Left lung (tissue), 10 donors: Measurements from ENCODE around the gene MICAL2. TPM values are rescaled to one million over a fixed set of nuclear protein-coding genes. Genes with fewer than 3 reads are reported as not detected.
A peak's percentile ranks its signal among the peaks of the same experiment; 100 is the strongest.

Experiments
- ATAC-seq: fragments of 200-7000 bp; cut with Tn5 transposase; one replicate; pipeline ENCODE4 v1.9.1; 2020; ENCODE audit warnings: moderate library complexity
- DNase-seq, 4 donors: peaks; one replicate each; pipeline ENCODE4 v3.0.0-alpha.2; 2013 to 2020
- H3K27ac ChIP-seq, 2 donors: fragments of 200-600 bp; sonication (generic) in 1 of 2; one replicate each; pipeline versions ENCODE4 v1.5.0 to v1.8.0; 2020 to 2021
- H3K27me3 ChIP-seq, 2 donors: fragments of 200-600 bp; sonication (generic) in 1 of 2; one replicate each; pipeline versions ENCODE4 v1.5.0 to v1.8.0; 2020 to 2021
- H3K36me3 ChIP-seq, 2 donors: fragments of 200-600 bp; sonication (generic) in 1 of 2; one replicate each; pipeline versions ENCODE4 v1.5.0 to v1.8.0; 2020 to 2021
- H3K4me1 ChIP-seq, 2 donors: fragments of 200-600 bp; one replicate each; pipeline ENCODE4 v1.8.0; 2021
- H3K4me3 ChIP-seq, 2 donors: fragments of 200-600 bp; sonication (generic) in 1 of 2; one replicate each; pipeline versions ENCODE4 v1.5.0 to v1.8.0; 2020 to 2021; ENCODE audit warnings: mild to moderate bottlenecking in 1 of 2
- H3K9me3 ChIP-seq, 2 donors: fragments of 200-600 bp; sonication (generic) in 1 of 2; one replicate each; pipeline versions ENCODE4 v1.5.0 to v1.8.0; 2020 to 2021
- CTCF ChIP-seq, 2 donors: fragments of 200-600 bp; sonication (generic) in 1 of 2; IDR thresholded peaks; one replicate each; pipeline versions ENCODE4 v1.5.0 to v1.8.0; 2021; ENCODE audit warnings: antibody characterized with exemption in 2 of 2
- intact Hi-C, 2 donors: fragments of 100-400 bp; cut with DNase I; formaldehyde crosslinking; loops; one replicate each; pipeline versions ENCODE4 v1.11.2 to v1.14.2; 2022
- polyA plus RNA-seq, 6 donors: library from polyadenylated mRNA; unstranded; fragments of 120-200 nt; gene quantifications; one replicate each; pipeline ENCODE4 v1.2.1, GENCODE V29; 2013; ENCODE audit not compliant: insufficient read length in 6 of 6
- total RNA-seq, 2 donors: library from RNA; stranded (reverse); fragmentation: NEBNext Ultra II Directional; extraction: Animal tissue kit (Norgen Biotek cat#: 25700); gene quantifications; one replicate each; pipeline ENCODE4 v1.2.1, GENCODE V29; 2021
- donor health status: DM: no; HTN: yes; CAD: no.
- donor health status: DM: no; HTN: no; CAD: no.

MICAL2 gene
- total and polyA plus RNA-seq, 8 donors: 49.8 to 293 (median 89.4) TPM

DNA sequence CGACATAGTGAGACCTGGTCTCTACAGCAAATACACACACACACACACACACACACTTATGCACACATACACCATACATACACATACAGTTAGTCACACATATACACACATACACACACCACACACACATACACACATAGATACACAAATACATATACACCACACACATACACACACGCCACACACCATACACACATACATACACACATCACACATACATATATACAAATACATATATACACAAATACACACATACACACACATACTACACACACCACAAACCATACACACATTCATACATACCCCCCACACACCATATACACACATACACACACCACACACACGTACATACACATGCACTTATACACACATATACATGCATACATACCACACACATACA lies 57.7 kb downstream of the MICAL2 start:
- H3K27me3 ChIP-seq: no peaks in the 10 kb centered on the region
- peaks cover 0 to 17% of the 10 kb centered on the region in 2 donors for H3K36me3 ChIP-seq
- no peak for ATAC-seq
- intact Hi-C loops: no loop called here
- no peak overlapping the region for H3K4me3 ChIP-seq
- peaks cover 0 to 2% of the 10 kb centered on the region in 2 donors for H3K9me3 ChIP-seq
- H3K4me1 ChIP-seq: peaks cover 17 to 38% of the 10 kb centered on the region in 2 donors
- H3K27ac ChIP-seq: peak overlapping the region; percentile 60 to 67
- no peak for TF ChIP-seq CTCF (IDR thresholded peaks at IDR 0.05)
- DNase-seq: no peak

DNA sequence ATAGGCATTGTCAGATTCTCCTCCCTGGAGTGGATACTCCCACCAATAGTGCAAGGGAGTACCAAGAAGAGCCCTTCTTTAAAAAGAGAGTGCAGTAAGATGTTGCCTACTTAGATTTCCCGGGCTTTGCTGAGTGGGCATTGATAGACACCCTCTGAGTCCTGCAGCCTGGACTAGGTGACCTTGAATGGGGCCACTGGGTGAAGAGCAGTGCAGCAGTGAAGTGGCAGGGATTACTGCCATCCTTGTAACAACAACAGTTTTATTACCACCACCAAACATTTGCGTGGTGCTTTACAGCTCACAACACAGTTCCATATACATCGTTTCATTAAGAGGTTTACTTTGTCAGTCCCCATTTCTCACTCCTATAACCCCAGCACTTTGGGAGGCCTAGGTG lies 59.4 kb downstream of the MICAL2 start:
- no peak for ATAC-seq
- no peak overlapping the region for H3K27ac ChIP-seq

GRCh38 chr11:12170501-12170900 lies 60.1 kb downstream of the MICAL2 start:
- Histone ChIP-seq H3K4me3 (no peak overlapping the region), H3K4me1 (peaks cover 7 to 46% of the 10 kb centered on the region in 2 donors), H3K27me3 (no peaks in the 10 kb centered on the region), H3K36me3 (no peaks in the 10 kb centered on the region), H3K27ac (no peak overlapping the region), H3K9me3 (peaks cover 0 to 2% of the 10 kb centered on the region in 2 donors)
- intact Hi-C loops: no loop called here
- no peak for TF ChIP-seq CTCF (IDR thresholded peaks at IDR 0.05)
- DNase-seq (no peak), ATAC-seq (no peak)

More for the DNA sequence above, 59.4 kb downstream of the MICAL2 start:
- H3K9me3 ChIP-seq: peaks cover 0 to 2% of the 10 kb centered on the region in 2 donors
- DNase-seq: no peak
- no peak overlapping the region for H3K4me3 ChIP-seq
- H3K27me3 ChIP-seq: no peaks in the 10 kb centered on the region
- H3K36me3 ChIP-seq: peaks cover 0 to under 1% of the 10 kb centered on the region in 2 donors
- intact Hi-C loops: no loop called here
- no peak for TF ChIP-seq CTCF (IDR thresholded peaks at IDR 0.05)
- peaks cover 7 to 41% of the 10 kb centered on the region in 2 donors for H3K4me1 ChIP-seq

GRCh38 chr11:12170984-12171383 lies 60.6 kb downstream of the MICAL2 start:
- TF ChIP-seq CTCF (IDR thresholded peaks at IDR 0.05): no peak
- no peak overlapping the region for H3K4me3 ChIP-seq
- intact Hi-C loops: no loop called here
- ATAC-seq (peak; percentile 3), DNase-seq (no peak)
- peaks cover 0 to 2% of the 10 kb centered on the region in 2 donors for H3K9me3 ChIP-seq
- no peaks in the 10 kb centered on the region for H3K27me3 ChIP-seq
- H3K27ac ChIP-seq: peak overlapping the region in 1 of 2 donors; percentile 13
- H3K4me1 ChIP-seq: peaks cover 7 to 51% of the 10 kb centered on the region in 2 donors
- H3K36me3 ChIP-seq: no peaks in the 10 kb centered on the region

GRCh38 chr11:12171921-12172320 lies 61.5 kb downstream of the MICAL2 start:
- Histone ChIP-seq H3K27me3 (no peaks in the 10 kb centered on the region), H3K4me1 (peaks cover 7 to 46% of the 10 kb centered on the region in 2 donors), H3K4me3 (no peak overlapping the region), H3K9me3 (peaks cover 0 to 2% of the 10 kb centered on the region in 2 donors), H3K36me3 (no peaks in the 10 kb centered on the region), H3K27ac (no peak overlapping the region)
- intact Hi-C loops: no loop called here
- ATAC-seq (no peak), DNase-seq (no peak)
- TF ChIP-seq CTCF (IDR thresholded peaks at IDR 0.05): no peak
